ENCODE measurements around the gene DENND1B.

Gene DENND1B

DNA sequence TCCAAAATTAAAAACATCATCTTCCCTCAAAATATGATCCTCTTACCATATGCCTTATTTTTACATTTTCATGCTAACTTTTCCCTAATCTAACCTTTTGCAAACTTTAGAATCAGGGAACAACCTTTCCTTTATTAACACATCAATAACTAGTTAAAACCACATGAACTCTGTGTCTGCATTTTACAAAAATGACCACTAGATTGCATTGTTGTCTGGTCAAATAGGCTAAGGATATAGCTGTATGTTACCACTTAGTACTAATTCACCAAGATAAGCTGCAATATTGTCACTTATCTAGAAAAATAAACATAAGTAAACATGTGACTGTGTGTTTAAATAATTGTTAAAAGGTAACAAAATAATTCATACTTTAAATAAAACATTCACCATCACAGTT lies 82.3 kb downstream of the DENND1B start:
- TF ChIP-seq ZFX (IDR thresholded peaks at IDR 0.05): no peak
- TF ChIP-seq CTCF (conservative IDR thresholded peaks at IDR 0.05): peak; percentile 72
- no peak overlapping the region for H3K27ac ChIP-seq

- H3K27ac ChIP-seq: no peak overlapping the region
- TF ChIP-seq ZFX (IDR thresholded peaks at IDR 0.05) (no peak), CTCF (conservative IDR thresholded peaks at IDR 0.05) (no peak)
Measured at GRCh38 chr1:197691816-197692215, 83.5 kb downstream of the DENND1B start.

GRCh38 chr1:197690074-197690473 lies 85.2 kb downstream of the DENND1B start:
- TF ChIP-seq CTCF (conservative IDR thresholded peaks at IDR 0.05) (no peak), ZFX (IDR thresholded peaks at IDR 0.05) (no peak)

DNA sequence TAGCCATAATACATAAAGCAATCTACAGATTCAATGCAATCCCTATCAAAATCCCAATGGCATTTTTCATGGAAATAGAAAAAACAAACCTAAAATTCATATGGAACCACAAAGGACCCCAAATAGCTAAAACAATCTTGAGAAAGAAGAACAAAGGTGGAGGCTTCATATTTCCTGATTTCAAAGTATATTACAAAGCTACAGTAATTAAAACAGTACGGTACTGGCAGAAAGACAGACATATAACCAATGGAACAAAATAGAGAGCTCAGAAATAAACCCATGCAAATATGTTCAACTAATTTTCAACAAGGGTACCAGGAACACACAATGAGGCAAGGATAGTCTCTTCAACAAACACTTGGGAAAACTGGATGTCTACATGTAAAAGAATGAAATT lies 87.0 kb downstream of the DENND1B start:
- H3K27ac ChIP-seq: no peak overlapping the region
- TF ChIP-seq ZFX (IDR thresholded peaks at IDR 0.05) (no peak), CTCF (conservative IDR thresholded peaks at IDR 0.05) (no peak)

More at GRCh38 chr1:197690074-197690473, 85.2 kb downstream of the DENND1B start:
- H3K27ac ChIP-seq: no peak overlapping the region

GRCh38 chr1:197686702-197687355 lies 88.5 kb downstream of the DENND1B start:
- H3K27ac ChIP-seq: no peak overlapping the region
- TF ChIP-seq ZFX (IDR thresholded peaks at IDR 0.05) (no peak), CTCF (conservative IDR thresholded peaks at IDR 0.05) (no peak)

- no peak for TF ChIP-seq ZFX (IDR thresholded peaks at IDR 0.05)
- no peak for TF ChIP-seq CTCF (conservative IDR thresholded peaks at IDR 0.05)
- no peak overlapping the region for H3K27ac ChIP-seq
Measured at GRCh38 chr1:197686231-197686630, 89.0 kb downstream of the DENND1B start.

DNA sequence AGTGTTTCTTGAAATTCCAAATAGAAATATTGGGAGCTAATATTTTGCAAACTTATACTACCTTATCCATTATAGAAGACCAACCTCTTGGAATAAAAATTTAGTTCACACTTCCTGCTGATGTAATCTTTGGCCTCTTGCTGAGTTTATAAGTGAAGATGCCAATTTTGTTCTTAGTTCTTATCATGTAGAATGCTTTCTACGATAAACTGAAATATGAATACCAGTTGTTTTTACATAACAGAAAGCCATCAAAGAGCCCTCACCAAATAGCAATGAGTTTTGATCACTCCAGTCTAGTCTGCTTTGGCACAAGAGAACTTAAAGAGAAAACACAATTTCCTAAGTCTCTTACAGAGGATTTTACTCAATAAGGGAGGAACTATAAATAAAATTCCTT lies 89.5 kb downstream of the DENND1B start:
- no peak overlapping the region for H3K27ac ChIP-seq
- no peak for TF ChIP-seq ZFX (IDR thresholded peaks at IDR 0.05)
- TF ChIP-seq CTCF (conservative IDR thresholded peaks at IDR 0.05): no peak

Data from C4-2B (cell line).